WI38 (cell line): Measurements from ENCODE around the gene RERE.
"Not testable (repeated sequence)": the region's sequence is repeated elsewhere in the genome, so short reads cannot be mapped to it uniquely, and the experiment has no call there.

Source experiments
- H3K4me3 ChIP-seq: 2 replicates; pipeline ENCODE4 v1.5.1; 2011; ENCODE audit warnings: low read depth, mild to moderate bottlenecking, control low read depth, low read length
- CTCF ChIP-seq: IDR thresholded peaks from 2 replicates; pipeline ENCODE4 v1.5.1; 2012; ENCODE audit warnings: low read depth, mild to moderate bottlenecking, control low read depth, low read length

The RERE gene

GRCh38 chr1:8598060-8598724, 219.2 kb downstream of the RERE start:
- peak; percentile 49; the same call in 1 of the 2 replicates for TF ChIP-seq CTCF
- peak overlapping the region; percentile 18 for H3K4me3 ChIP-seq

GRCh38 chr1:8597455-8597854, 220.0 kb downstream of the RERE start:
- H3K4me3 ChIP-seq = no peak overlapping the region
- TF ChIP-seq CTCF = no peak

GRCh38 chr1:8595941-8596340, 221.5 kb downstream of the RERE start:
- TF ChIP-seq CTCF = no peak

GRCh38 chr1:8595332-8595731, 222.1 kb downstream of the RERE start:
- H3K4me3 ChIP-seq = no peak overlapping the region
- no peak for TF ChIP-seq CTCF

More at GRCh38 chr1:8595941-8596340, 221.5 kb downstream of the RERE start:
- H3K4me3 ChIP-seq = no peak overlapping the region

- H3K4me3 ChIP-seq = not testable (repeated sequence)
Measured at GRCh38 chr1:8593292-8593691, 224.1 kb downstream of the RERE start.

- H3K4me3 ChIP-seq = no peak overlapping the region
Measured at GRCh38 chr1:8591569-8591968, 225.9 kb downstream of the RERE start.

GRCh38 chr1:8590721-8591351, 226.6 kb downstream of the RERE start:
- TF ChIP-seq CTCF = no peak
- no peak overlapping the region for H3K4me3 ChIP-seq

More at GRCh38 chr1:8591569-8591968, 225.9 kb downstream of the RERE start:
- no peak for TF ChIP-seq CTCF
